ENCODE results near the gene PIEZO2.

PIEZO2 gene

GRCh38 chr18:10895976-10896375, 253.4 kb downstream of the PIEZO2 start:
- no peak for DNase-seq (ENCODE audit: low read depth in 2 of 2)

- DNase-seq (ENCODE audit: low read depth in 2 of 2) = no peak
Observed at GRCh38 chr18:10894501-10894900, 254.9 kb downstream of the PIEZO2 start.

DNA sequence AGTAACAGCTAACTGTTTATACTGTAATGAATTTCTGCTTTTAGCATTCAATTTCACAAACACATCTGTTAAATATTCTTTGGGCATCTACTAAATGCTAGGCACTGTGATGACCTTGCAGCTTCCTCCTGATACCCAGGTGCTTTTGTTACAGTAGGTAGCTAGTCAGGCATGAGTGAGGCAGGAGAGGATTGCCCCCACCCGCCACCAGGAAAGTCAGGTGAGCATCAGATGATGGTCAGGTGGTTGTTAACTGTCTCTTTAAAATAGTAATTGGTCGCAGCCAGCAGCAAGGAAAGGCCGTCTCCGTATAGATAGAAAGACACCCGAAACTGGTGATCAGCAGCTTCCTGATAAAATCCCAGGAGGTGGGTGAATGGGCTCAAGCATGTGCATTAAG, 255.6 kb downstream of the PIEZO2 start:
- no peak for DNase-seq (ENCODE audit: low read depth in 2 of 2)

- no peak for DNase-seq (ENCODE audit: low read depth in 2 of 2)
Observed at GRCh38 chr18:10893196-10893595, 256.2 kb downstream of the PIEZO2 start.

DNA sequence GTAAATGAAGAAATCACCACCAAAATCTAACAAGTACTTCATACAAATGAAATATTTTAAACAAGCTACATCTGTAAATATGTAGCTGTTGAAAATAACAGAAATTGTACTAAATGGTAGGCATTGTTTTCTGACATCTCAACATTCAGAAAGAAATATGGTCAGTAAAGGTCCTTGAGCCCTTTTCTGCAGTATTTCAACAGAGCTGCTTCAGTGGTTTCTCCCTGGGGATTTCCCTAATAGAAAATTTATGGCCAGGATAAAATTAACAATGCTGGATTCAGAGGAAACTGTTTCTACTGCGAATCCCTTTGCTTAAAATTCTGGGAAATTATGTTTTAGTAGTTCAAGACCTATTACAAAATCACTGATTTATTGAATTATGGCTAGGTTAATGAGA, 256.6 kb downstream of the PIEZO2 start:
- DNase-seq (ENCODE audit: low read depth in 2 of 2) = no peak

GRCh38 chr18:10890022-10890421, 259.3 kb downstream of the PIEZO2 start:
- DNase-seq (ENCODE audit: low read depth in 2 of 2) = no peak

- no peak for DNase-seq (ENCODE audit: low read depth in 2 of 2)
Observed at GRCh38 chr18:10878703-10879102, 270.7 kb downstream of the PIEZO2 start.

- DNase-seq (ENCODE audit: low read depth in 2 of 2) = no peak
Observed at GRCh38 chr18:10877987-10878386, 271.4 kb downstream of the PIEZO2 start.

DNA sequence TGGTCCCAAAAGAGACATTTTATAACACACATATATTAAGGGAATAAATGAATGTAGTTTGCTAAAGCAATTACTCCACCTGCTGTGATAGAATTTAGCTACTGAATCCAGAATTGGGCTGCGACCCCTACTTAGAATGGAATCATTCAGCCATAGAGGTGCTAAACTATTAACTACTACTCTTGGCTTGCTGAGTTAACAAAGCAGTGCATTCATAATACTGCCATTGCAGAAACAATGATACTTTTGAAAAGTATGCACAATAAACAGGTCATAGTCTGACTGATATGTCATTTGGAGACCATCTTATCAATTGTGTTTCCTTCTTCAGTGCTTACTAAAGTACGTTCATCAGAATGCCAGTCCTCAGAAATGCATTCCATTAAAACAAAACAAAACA, 273.6 kb downstream of the PIEZO2 start:
- DNase-seq (ENCODE audit: low read depth in 2 of 2) = no peak

GRCh38 chr18:10872304-10872703, 277.1 kb downstream of the PIEZO2 start:
- no peak for DNase-seq (ENCODE audit: low read depth in 2 of 2)

- DNase-seq (ENCODE audit: low read depth in 2 of 2) = no peak
Observed at GRCh38 chr18:10864722-10865121, 284.6 kb downstream of the PIEZO2 start.

DNA sequence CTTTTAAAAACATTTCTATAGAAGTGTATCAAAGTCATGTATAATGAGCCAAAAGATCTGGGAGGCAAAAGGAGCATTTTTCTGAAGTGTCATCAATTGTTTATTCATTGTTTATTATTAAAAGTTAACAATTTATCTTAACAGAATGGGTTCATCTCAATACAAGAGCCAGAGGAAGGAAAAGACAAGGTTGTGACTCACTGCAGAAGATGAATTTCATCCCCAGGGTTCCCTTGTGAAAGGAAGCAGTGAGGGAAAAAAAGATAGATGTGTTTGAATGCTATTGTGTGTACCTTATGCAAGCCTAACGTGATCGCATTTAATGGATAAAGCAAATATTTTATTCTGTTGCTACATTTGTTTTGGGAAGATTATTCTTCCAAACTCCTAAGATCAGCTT, 286.3 kb downstream of the PIEZO2 start:
- no peak for DNase-seq (ENCODE audit: low read depth in 2 of 2)

GRCh38 chr18:10860928-10861327, 288.4 kb downstream of the PIEZO2 start:
- DNase-seq (ENCODE audit: low read depth in 2 of 2) = no peak

DNA sequence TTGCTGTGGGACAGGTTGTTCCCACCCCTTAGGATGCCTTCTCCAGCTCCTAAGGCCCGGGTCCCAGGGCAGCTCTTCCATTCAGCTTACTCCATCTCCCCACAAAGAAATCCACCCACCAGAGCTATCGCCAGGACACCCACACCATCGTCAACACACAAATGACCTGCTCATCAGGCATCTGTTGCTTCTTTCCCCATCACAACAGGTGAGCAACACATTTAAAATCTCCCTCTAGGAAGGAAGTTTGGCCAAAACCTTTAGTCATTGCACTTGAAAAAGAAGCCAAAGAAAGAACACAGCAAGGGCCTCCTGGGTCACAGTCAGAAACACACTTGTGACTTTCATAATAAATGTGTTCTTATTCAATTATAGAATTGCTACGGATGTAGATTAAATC, 289.0 kb downstream of the PIEZO2 start:
- DNase-seq (ENCODE audit: low read depth in 2 of 2) = no peak

- no peak for DNase-seq (ENCODE audit: low read depth in 2 of 2)
Observed at GRCh38 chr18:10858477-10858876, 290.9 kb downstream of the PIEZO2 start.

DNA sequence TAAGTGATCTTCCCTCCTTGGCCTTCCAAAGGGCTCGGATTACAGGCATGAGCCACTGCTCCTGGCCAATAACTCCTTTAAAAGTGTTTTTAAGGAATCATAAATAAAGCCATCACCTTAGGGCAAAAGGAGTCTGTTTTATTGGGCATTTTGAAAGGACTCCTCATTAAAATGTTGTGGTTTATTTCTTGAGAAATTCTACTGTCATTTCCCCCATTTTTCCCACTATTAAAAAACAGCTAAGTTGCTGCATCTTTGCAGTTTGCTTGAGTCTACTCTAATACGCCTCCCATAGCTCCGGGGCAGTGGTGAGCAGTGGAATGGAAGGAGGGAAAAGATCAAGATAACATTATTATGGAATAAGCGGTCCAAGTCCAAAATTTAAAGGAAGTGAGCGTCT, 293.2 kb downstream of the PIEZO2 start:
- DNase-seq (ENCODE audit: low read depth in 2 of 2) = no peak

- DNase-seq (ENCODE audit: low read depth in 2 of 2) = no peak
Observed at GRCh38 chr18:10852385-10853303, 296.7 kb downstream of the PIEZO2 start.

GRCh38 chr18:10851824-10852319, 297.5 kb downstream of the PIEZO2 start:
- no peak for DNase-seq (ENCODE audit: low read depth in 2 of 2)

GRCh38 chr18:10850840-10851239, 298.5 kb downstream of the PIEZO2 start:
- no peak for DNase-seq (ENCODE audit: low read depth in 2 of 2)

GRCh38 chr18:10850216-10850615, 299.2 kb downstream of the PIEZO2 start:
- no peak for DNase-seq (ENCODE audit: low read depth in 2 of 2)

- DNase-seq (ENCODE audit: low read depth in 2 of 2) = no peak
Observed at GRCh38 chr18:10847907-10848306, 301.5 kb downstream of the PIEZO2 start.

GRCh38 chr18:10847408-10847790, 302.0 kb downstream of the PIEZO2 start:
- no peak for DNase-seq (ENCODE audit: low read depth in 2 of 2)

DNA sequence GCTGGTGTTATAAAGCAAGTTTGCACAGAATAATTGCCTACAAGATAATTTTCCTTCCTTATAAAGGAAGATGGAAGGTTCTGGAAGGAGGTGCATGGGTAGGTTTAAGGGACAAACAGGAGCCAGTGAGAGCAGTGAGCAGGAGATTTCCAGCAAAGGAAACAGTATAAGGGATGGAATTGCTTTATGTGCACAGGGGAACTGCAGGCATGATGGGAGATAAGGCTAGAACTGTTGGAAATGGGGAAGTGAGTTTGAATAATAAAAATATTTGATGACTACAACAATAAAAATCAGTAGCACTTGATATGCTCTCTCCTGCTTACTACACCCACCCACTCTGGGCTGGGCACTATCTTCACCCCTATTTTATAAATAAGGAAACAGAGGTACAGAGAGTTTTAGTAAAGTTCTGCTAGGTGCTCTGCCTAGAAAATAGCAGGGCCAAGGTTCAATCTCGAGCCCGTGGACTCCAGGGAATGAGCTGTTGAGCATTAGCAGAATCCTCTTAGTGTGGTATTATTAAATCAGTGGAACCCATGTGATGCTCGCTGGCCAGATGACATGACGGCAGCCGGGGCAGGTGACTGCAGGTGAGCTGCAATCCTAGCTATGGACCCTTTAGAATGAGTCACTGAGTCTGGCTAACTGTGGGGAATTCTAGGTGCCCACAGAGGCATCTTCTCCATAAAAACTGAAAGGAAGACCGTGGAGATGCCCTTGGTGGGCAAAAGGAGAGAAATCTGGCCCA, 302.5 kb downstream of the PIEZO2 start:
- DNase-seq (ENCODE audit: low read depth in 2 of 2) = no peak

Measured in stimulated activated CD8-positive, alpha-beta memory T cell treated with anti-CD3 and anti-CD28 coated beads, Interleukin-7, amount 100 ng/mL, for 4 hours (primary cell).